NCI-H1436 (cell line): ENCODE measurements around the gene CMIP.
A peak's percentile ranks its signal among the peaks of the same experiment; 100 is the strongest.
"Not testable (repeated sequence)": the region's sequence is repeated elsewhere in the genome, so short reads cannot be mapped to it uniquely, and the experiment has no call there.

Experiments
- DNase-seq: peaks from one replicate; lab custom pipeline; 2025; lab: John Stamatoyannopoulos, UW

Gene CMIP

GRCh38 chr16:81444448-81445121 is at the start of gene CMIP:
Gene CMIP (plus strand): TSS chr16:81444808.
- DNase-seq = peak; percentile 73

GRCh38 chr16:81394966-81395655 is 49.5 kb upstream of the CMIP start:
- no peak for DNase-seq

GRCh38 chr16:81397058-81397878 is 47.3 kb upstream of the CMIP start:
- no peak for DNase-seq

- no peak for DNase-seq
Observed at GRCh38 chr16:81397879-81398520, 46.6 kb upstream of the CMIP start.

- DNase-seq = no peak
Observed at GRCh38 chr16:81399909-81400308, 44.7 kb upstream of the CMIP start.

- peak; percentile 12 for DNase-seq
Observed at GRCh38 chr16:81401035-81401950, 43.3 kb upstream of the CMIP start.

GRCh38 chr16:81403208-81403600 is 41.4 kb upstream of the CMIP start:
- DNase-seq = no peak

- DNase-seq = peak; percentile 79
Observed at GRCh38 chr16:81403601-81404391, 40.8 kb upstream of the CMIP start.

GRCh38 chr16:81405002-81405401 is 39.6 kb upstream of the CMIP start:
- not testable (repeated sequence) for DNase-seq

GRCh38 chr16:81405702-81406113 is 38.9 kb upstream of the CMIP start:
- DNase-seq = no peak

- no peak for DNase-seq
Observed at GRCh38 chr16:81408409-81408950, 36.1 kb upstream of the CMIP start.

GRCh38 chr16:81409016-81409556 is 35.5 kb upstream of the CMIP start:
- DNase-seq = no peak

- DNase-seq = no peak
Observed at GRCh38 chr16:81410643-81411293, 33.8 kb upstream of the CMIP start.

- no peak for DNase-seq
Observed at GRCh38 chr16:81413245-81413990, 31.2 kb upstream of the CMIP start.

- no peak for DNase-seq
Observed at GRCh38 chr16:81415751-81416150, 28.9 kb upstream of the CMIP start.

- DNase-seq = no peak
Observed at GRCh38 chr16:81416749-81417148, 27.9 kb upstream of the CMIP start.

- no peak for DNase-seq
Observed at GRCh38 chr16:81417210-81417609, 27.4 kb upstream of the CMIP start.

GRCh38 chr16:81419806-81420205 is 24.8 kb upstream of the CMIP start:
- DNase-seq = no peak

GRCh38 chr16:81421126-81421525 is 23.5 kb upstream of the CMIP start:
- DNase-seq = no peak
